ENCODE data around the gene AACS. TPM values are rescaled to one million over a fixed set of nuclear protein-coding genes. Genes with fewer than 3 reads are reported as not detected.

AACS gene
- total RNA-seq, 4 donors from 2014 or later: 29.4 to 46.6 (median 37.1) TPM

DNA sequence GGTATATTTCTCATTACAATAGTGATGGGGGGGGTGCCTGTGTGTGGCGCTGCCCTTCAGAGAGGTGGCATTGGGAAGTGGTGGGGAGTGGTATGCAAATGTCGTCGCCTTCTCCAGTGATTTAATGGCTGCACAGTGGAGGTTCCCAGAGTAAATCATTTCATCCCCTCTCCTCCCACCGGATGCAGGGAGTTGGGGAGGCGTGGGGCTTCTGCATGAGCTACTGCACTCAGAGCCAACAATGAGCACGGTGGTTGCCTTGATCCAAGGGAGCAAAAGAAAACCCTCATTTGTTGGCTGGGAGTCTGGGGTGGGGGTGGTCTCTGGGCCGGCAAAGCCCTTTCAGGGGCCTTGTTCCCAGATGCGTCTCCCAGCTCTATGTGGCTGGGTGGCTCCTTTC lies 124.3 kb downstream of the AACS start:
- no peak for DNase-seq
- Histone ChIP-seq H3K36me3 (no peaks in the 10 kb centered on the region), H3K27me3 (peaks cover 0 to 17% of the 10 kb centered on the region in 2 donors), H3K9me3 (no peaks in the 10 kb centered on the region), H3K4me1 (peaks cover 0 to 15% (median 5%) of the 10 kb centered on the region in 4 donors), H3K4me3 (no peak overlapping the region), H3K27ac (no peak overlapping the region)
- TF ChIP-seq, protein P1, sequence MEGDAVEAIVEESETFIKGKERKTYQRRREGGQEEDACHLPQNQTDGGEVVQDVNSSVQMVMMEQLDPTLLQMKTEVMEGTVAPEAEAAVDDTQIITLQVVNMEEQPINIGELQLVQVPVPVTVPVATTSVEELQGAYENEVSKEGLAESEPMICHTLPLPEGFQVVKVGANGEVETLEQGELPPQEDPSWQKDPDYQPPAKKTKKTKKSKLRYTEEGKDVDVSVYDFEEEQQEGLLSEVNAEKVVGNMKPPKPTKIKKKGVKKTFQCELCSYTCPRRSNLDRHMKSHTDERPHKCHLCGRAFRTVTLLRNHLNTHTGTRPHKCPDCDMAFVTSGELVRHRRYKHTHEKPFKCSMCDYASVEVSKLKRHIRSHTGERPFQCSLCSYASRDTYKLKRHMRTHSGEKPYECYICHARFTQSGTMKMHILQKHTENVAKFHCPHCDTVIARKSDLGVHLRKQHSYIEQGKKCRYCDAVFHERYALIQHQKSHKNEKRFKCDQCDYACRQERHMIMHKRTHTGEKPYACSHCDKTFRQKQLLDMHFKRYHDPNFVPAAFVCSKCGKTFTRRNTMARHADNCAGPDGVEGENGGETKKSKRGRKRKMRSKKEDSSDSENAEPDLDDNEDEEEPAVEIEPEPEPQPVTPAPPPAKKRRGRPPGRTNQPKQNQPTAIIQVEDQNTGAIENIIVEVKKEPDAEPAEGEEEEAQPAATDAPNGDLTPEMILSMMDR (IDR thresholded peaks at IDR 0.05): no peak
- no peak for TF ChIP-seq POLR2A (IDR thresholded peaks at IDR 0.05)

DNA sequence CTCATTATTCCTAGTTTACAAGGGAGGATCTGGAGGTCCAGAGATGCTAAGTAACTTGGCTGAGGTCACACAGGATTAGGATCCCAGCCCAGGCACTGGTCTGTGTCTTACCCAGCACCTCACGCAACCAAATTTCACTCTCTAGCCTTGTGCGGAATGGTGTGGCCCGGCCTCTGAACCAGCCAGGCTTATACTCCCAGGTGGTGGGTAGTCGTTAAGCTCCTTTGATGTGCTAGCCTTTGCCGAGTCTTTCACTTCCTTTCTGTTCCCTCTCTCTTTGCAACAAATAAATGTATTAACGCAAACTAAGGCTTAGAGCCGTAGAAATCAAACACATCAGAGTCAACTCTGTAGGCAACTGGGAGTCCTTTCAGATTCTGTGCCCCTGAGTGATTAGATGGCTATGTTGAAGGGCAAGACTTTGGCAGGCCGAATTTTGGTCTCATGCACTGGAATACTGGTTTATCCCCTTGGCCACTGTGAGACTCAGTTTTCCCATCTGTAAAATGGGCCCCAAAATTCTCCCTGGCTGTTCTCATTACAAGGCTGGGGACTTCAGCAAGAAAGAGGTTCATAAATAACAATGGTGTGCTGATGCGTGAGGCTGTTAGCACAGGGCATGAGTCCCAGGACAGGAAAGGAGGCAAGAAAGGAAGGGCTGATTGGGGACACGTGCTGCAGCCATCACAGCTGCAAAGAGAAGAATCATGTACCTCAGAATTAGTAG lies 126.3 kb downstream of the AACS start:
- Histone ChIP-seq H3K9me3 (no peaks in the 10 kb centered on the region), H3K27me3 (peaks cover 0 to 17% of the 10 kb centered on the region in 2 donors), H3K4me3 (no peak overlapping the region), H3K36me3 (no peaks in the 10 kb centered on the region), H3K27ac (no peak overlapping the region), H3K4me1 (peaks cover 0 to 11% (median 5%) of the 10 kb centered on the region in 4 donors)
- TF ChIP-seq, protein P1 (IDR thresholded peaks at IDR 0.05): no peak
- TF ChIP-seq POLR2A (IDR thresholded peaks at IDR 0.05): no peak
- no peak for DNase-seq

DNA sequence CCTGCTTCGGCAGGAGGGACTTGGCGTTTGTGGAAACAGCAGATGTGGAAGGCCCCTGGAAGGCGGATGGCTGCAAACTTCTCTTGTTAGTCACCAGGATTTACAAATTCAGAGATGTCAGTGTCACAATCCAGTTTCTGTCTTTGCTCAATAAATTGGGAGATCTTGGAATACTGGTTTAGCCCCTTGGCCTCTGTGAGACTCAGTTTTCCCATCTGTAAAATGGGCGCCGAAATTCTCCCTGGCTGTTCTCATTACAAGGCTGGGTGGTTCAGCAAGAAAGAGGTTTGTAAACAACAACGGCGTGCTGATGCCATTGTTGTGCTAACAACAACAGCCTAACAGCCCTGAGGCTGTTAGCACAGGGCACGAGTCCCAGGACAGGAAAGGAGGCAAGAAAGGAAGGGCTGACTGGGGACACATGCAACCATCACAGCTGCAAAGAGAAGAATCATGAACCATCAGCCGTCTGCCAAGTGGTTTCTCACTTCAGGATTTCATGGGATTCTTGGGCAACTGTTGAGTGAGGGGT lies 127.5 kb downstream of the AACS start:
- H3K27me3 ChIP-seq: peaks cover 0 to 11% of the 10 kb centered on the region in 2 donors
- TF ChIP-seq POLR2A (IDR thresholded peaks at IDR 0.05): no peak
- TF ChIP-seq, protein P1 (IDR thresholded peaks at IDR 0.05): no peak
- no peak overlapping the region for H3K4me3 ChIP-seq
- no peak overlapping the region for H3K27ac ChIP-seq
- DNase-seq: no peak
- no peaks in the 10 kb centered on the region for H3K9me3 ChIP-seq
- H3K4me1 ChIP-seq: no peaks in the 10 kb centered on the region
- no peaks in the 10 kb centered on the region for H3K36me3 ChIP-seq

Small RNA genes lying within 50 kb of the gene (small RNA-seq; reads per million reads assigned to genes)
- gene AC122688.1: 0 reads per million in 2 donors

Other genes starting within 250 kb of the AACS start
- gene SCARB1, start 201.6 kb upstream of the AACS start, total RNA-seq: 100 to 1,000 TPM in 1 of 4 donors, 10 to 100 TPM in 3; 14.9 to 214 (median 64.6) TPM
- gene UBC, start 150.8 kb upstream of the AACS start, total RNA-seq: 1,000 to 10,000 TPM in 3 of 4 donors, 100 to 1,000 TPM in 1; 898 to 2,531 (median 1,185) TPM
- gene DHX37, start 76.3 kb upstream of the AACS start, total RNA-seq: 10 to 100 TPM in 3 of 4 donors, 1 to 10 TPM in 1; 9.5 to 42.1 (median 23.5) TPM
- gene BRI3BP, start 71.8 kb upstream of the AACS start, total RNA-seq: 10 to 100 TPM; 13.2 to 55.2 (median 41.8) TPM
- 1 to 10 TPM in 1 of 4 donors, under 1 TPM in 2, not detected in 1; 0.13 to 1.7 (median 0.38) TPM for gene TMEM132B, start 121.0 kb downstream of the AACS start, total RNA-seq